ENCODE results near the gene PPP1R12A. TPM values are rescaled to one million over a fixed set of nuclear protein-coding genes. Genes with fewer than 3 reads are reported as not detected.
A peak's percentile ranks its signal among the peaks of the same experiment; 100 is the strongest.

Gene PPP1R12A
- total RNA-seq, 3 donors from 2014 or later, result 64.8 to 137 (median 134) TPM

- intact Hi-C loops (cut with DNase I; ENCODE audit: low total_unique reads), result no loop called here
- Histone ChIP-seq H3K4me3 (peak overlapping the region; percentile 82 to 96 (median 83)), H3K4me1 (no peaks in the 10 kb centered on the region), H3K27me3 (no peaks in the 10 kb centered on the region), H3K27ac (peak overlapping the region; percentile 97), H3K9me3 (no peaks in the 10 kb centered on the region), H3K36me3 (no peaks in the 10 kb centered on the region)
- no peak for DNase-seq (ENCODE audit: low spot score in 2 of 2)
- TF ChIP-seq CTCF (IDR thresholded peaks at IDR 0.05), result no peak
- TF ChIP-seq POLR2A (IDR thresholded peaks at IDR 0.05), result no peak
- TF ChIP-seq POLR2AphosphoS5 (IDR thresholded peaks at IDR 0.05), result no peak
Measured at GRCh38 chr12:79933043-79933442, 1.9 kb downstream of the PPP1R12A start.

DNA sequence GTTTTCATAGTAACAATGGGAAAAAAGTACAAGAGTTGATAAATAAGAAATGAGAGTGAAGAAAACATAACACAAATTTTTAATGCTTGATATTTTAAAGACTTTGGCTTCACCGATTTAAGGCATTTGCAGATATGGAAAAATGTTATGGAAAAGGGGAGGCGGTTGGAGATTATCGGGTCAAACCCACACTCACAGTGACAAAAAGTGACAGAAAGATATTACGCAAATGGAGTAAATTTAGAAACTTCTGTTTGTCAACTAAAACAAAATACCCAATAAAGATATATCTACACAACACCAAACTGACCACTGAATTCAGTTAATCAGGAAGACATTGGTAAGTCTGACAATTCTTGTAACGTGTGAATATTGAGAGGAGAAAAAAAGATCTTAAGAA lies 2.5 kb downstream of the PPP1R12A start:
- Histone ChIP-seq H3K4me3 (peak overlapping the region; percentile 82 to 96 (median 83)), H3K36me3 (no peaks in the 10 kb centered on the region), H3K27ac (peak overlapping the region; percentile 20 to 97), H3K27me3 (no peaks in the 10 kb centered on the region), H3K4me1 (no peaks in the 10 kb centered on the region), H3K9me3 (no peaks in the 10 kb centered on the region)
- DNase-seq (ENCODE audit: low spot score in 2 of 2), result no peak
- TF ChIP-seq CTCF (IDR thresholded peaks at IDR 0.05) (no peak), POLR2AphosphoS5 (IDR thresholded peaks at IDR 0.05) (no peak), POLR2A (IDR thresholded peaks at IDR 0.05) (no peak)
- intact Hi-C loops (cut with DNase I; ENCODE audit: low total_unique reads), result no loop called here

- Histone ChIP-seq H3K4me1 (no peaks in the 10 kb centered on the region), H3K36me3 (no peaks in the 10 kb centered on the region), H3K27me3 (no peaks in the 10 kb centered on the region), H3K4me3 (no peak overlapping the region), H3K9me3 (no peaks in the 10 kb centered on the region), H3K27ac (no peak overlapping the region)
- intact Hi-C loops (cut with DNase I; ENCODE audit: low total_unique reads), result no loop called here
- no peak for DNase-seq (ENCODE audit: low spot score in 2 of 2)
- no peak for TF ChIP-seq POLR2A (IDR thresholded peaks at IDR 0.05)
- TF ChIP-seq CTCF (IDR thresholded peaks at IDR 0.05), result no peak
- no peak for TF ChIP-seq POLR2AphosphoS5 (IDR thresholded peaks at IDR 0.05)
Measured at GRCh38 chr12:79929065-79929464, 5.8 kb downstream of the PPP1R12A start.

DNA sequence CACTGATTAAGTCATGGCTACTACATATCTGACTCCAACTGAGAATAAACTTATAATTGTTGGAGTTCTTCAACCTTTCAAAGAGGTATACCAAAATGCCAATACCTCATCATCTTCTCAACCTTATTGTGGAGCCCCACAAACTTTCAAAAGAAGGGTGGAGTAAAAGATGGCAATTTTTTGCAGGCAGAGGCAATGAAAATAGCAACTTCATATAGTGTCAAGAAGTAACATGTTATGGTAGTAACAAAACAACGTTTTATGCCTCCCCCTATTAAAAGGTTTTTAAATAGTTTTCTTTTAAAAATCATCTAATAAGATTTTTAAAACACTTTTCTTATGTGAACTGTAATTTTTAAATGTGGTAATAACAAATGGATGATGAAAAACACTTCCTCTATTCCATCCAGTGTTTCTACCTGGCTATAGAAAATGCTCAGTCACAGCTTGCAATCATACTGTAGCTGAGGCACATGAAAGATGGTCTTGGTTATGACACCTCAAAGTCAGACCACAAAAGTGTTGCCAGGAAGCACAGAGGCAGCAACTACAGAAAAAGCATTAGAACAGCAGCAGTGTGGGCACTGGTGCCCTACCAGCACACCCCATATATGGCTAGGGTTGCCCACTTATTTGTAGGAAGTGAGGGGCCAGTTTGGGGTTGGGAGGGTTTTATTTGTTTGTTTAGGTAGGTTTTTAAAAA lies 7.0 kb downstream of the PPP1R12A start:
- Histone ChIP-seq H3K27me3 (no peaks in the 10 kb centered on the region), H3K4me1 (no peaks in the 10 kb centered on the region), H3K4me3 (no peak overlapping the region), H3K36me3 (no peaks in the 10 kb centered on the region), H3K9me3 (no peaks in the 10 kb centered on the region), H3K27ac (peak overlapping the region in 1 of 2 donors; percentile 40)
- intact Hi-C loops (cut with DNase I; ENCODE audit: low total_unique reads), result no loop called here
- TF ChIP-seq POLR2A (IDR thresholded peaks at IDR 0.05) (no peak), POLR2AphosphoS5 (IDR thresholded peaks at IDR 0.05) (no peak), CTCF (IDR thresholded peaks at IDR 0.05) (no peak)
- no peak for DNase-seq (ENCODE audit: low spot score in 2 of 2)

DNA sequence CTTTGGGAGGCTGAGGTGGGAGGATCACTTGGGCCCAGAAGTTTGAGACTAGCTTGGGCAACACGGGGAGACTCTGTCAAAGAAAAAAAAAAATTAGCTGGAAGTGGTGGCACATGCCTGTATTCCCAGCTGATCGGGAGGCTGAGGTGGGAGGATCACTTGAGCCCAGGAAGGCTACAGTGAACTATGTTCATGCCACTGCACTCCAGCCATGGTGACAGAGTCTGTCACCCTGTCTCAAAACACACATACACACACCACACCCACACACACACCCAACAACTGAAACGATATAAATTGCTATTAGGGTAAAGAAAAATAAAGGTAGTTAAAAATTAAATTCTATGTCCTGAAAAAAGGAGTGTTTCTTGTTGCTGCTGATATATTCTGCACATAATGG lies 7.9 kb downstream of the PPP1R12A start:
- no peak for DNase-seq (ENCODE audit: low spot score in 2 of 2)
- no peak for TF ChIP-seq POLR2AphosphoS5 (IDR thresholded peaks at IDR 0.05)
- TF ChIP-seq POLR2A (IDR thresholded peaks at IDR 0.05), result no peak
- TF ChIP-seq CTCF (IDR thresholded peaks at IDR 0.05), result no peak
- Histone ChIP-seq H3K27ac (no peak overlapping the region), H3K27me3 (no peaks in the 10 kb centered on the region), H3K4me1 (no peaks in the 10 kb centered on the region), H3K9me3 (no peaks in the 10 kb centered on the region), H3K4me3 (no peak overlapping the region), H3K36me3 (no peaks in the 10 kb centered on the region)
- intact Hi-C loops (cut with DNase I; ENCODE audit: low total_unique reads), result no loop called here

Measured in breast epithelium (tissue), 4 donors.